KOPT-K1 (cell line): ENCODE results near the gene CCNB1IP1.
"Not testable (repeated sequence)": the region's sequence is repeated elsewhere in the genome, so short reads cannot be mapped to it uniquely, and the experiment has no call there.

Source experiments
- H3K27ac ChIP-seq: fragments of 200-600 bp; sonication (generic); 2 replicates; pipeline ENCODE4 v1.5.1; 2016; ENCODE audit warnings: antibody characterized with exemption, mild to moderate bottlenecking, low read depth, low read length; ENCODE audit not compliant: poor library complexity, severe bottlenecking
- H3K36me3 ChIP-seq: fragments of 200-600 bp; sonication (generic); 2 replicates; pipeline ENCODE4 v1.5.1; 2017; ENCODE audit warnings: antibody characterized with exemption, mild to moderate bottlenecking, low read length, moderate library complexity; ENCODE audit not compliant: insufficient read depth
- H3K9me3 ChIP-seq: fragments of 200-600 bp; sonication (generic); 2 replicates; pipeline ENCODE4 v1.5.1; 2017; ENCODE audit warnings: antibody characterized with exemption, low read length, mild to moderate bottlenecking; ENCODE audit not compliant: insufficient read depth, poor library complexity, severe bottlenecking

CCNB1IP1 gene

GRCh38 chr14:20306079-20306423 lies 27.0 kb downstream of the CCNB1IP1 start:
- Histone ChIP-seq H3K9me3 (no peaks in the 10 kb centered on the region), H3K27ac (no peak overlapping the region), H3K36me3 (peaks cover 10% of the 10 kb centered on the region; the same call in 1 of the 2 replicates)

- Histone ChIP-seq H3K9me3 (no peaks in the 10 kb centered on the region), H3K27ac (peak within 1 kb of the TSS; percentile 51), H3K36me3 (peaks cover 16% of the 10 kb centered on the region; the same call in 1 of the 2 replicates)
Measured at GRCh38 chr14:20305265-20306078, 27.6 kb downstream of the CCNB1IP1 start, which contains the start of gene TTC5. TSS of gene TTC5 (minus strand) at chr14:20305951. CDS start at chr14:20305937, 14 bp downstream.

GRCh38 chr14:20302042-20302755 lies 30.9 kb downstream of the CCNB1IP1 start:
- H3K27ac ChIP-seq: no peak overlapping the region
- H3K36me3 ChIP-seq: peaks cover 46% of the 10 kb centered on the region
- H3K9me3 ChIP-seq: no peaks in the 10 kb centered on the region

- H3K9me3 ChIP-seq: no peaks in the 10 kb centered on the region
- H3K36me3 ChIP-seq: peaks cover 85% of the 10 kb centered on the region
- no peak overlapping the region for H3K27ac ChIP-seq
Measured at GRCh38 chr14:20295067-20295466, 38.0 kb downstream of the CCNB1IP1 start.

- H3K9me3 ChIP-seq: no peaks in the 10 kb centered on the region
- peaks cover 86% of the 10 kb centered on the region for H3K36me3 ChIP-seq
- H3K27ac ChIP-seq: no peak overlapping the region
Measured at GRCh38 chr14:20294636-20295035, 38.4 kb downstream of the CCNB1IP1 start.

- not testable (repeated sequence) for H3K36me3 ChIP-seq, H3K27ac ChIP-seq, H3K9me3 ChIP-seq
Measured at GRCh38 chr14:20281998-20282397, 51.1 kb downstream of the CCNB1IP1 start.

GRCh38 chr14:20280265-20280664 lies 52.8 kb downstream of the CCNB1IP1 start:
- not testable (repeated sequence) for H3K27ac ChIP-seq, H3K36me3 ChIP-seq, H3K9me3 ChIP-seq

GRCh38 chr14:20278414-20278813 lies 54.7 kb downstream of the CCNB1IP1 start:
- Histone ChIP-seq H3K9me3 (peaks cover 21% of the 10 kb centered on the region), H3K27ac (no peak overlapping the region), H3K36me3 (no peaks in the 10 kb centered on the region)

- H3K9me3 ChIP-seq: peaks cover 31% of the 10 kb centered on the region
- H3K36me3 ChIP-seq: no peaks in the 10 kb centered on the region
- no peak overlapping the region for H3K27ac ChIP-seq
Measured at GRCh38 chr14:20277409-20277808, 55.7 kb downstream of the CCNB1IP1 start.

- Histone ChIP-seq H3K27ac (no peak overlapping the region), H3K36me3 (no peaks in the 10 kb centered on the region), H3K9me3 (peaks cover 40% of the 10 kb centered on the region)
Measured at GRCh38 chr14:20274062-20274461, 59.0 kb downstream of the CCNB1IP1 start.

- not testable (repeated sequence) for H3K36me3 ChIP-seq, H3K27ac ChIP-seq, H3K9me3 ChIP-seq
Measured at GRCh38 chr14:20264361-20264760, 68.7 kb downstream of the CCNB1IP1 start.

- Histone ChIP-seq H3K36me3 (no peaks in the 10 kb centered on the region), H3K9me3 (no peaks in the 10 kb centered on the region), H3K27ac (no peak overlapping the region)
Measured at GRCh38 chr14:20262642-20263128, 70.4 kb downstream of the CCNB1IP1 start.
